Limb (tissue), 2 donors: ENCODE results near the gene SST.
A peak's percentile ranks its signal among the peaks of the same experiment; 100 is the strongest.

ENCODE experiments used
- DNase-seq, 2 donors: peaks; one replicate each; pipeline ENCODE4 v3.0.0-alpha.2; 2016; ENCODE audit errors: extremely low spot score in 2 of 2

Gene SST

DNA sequence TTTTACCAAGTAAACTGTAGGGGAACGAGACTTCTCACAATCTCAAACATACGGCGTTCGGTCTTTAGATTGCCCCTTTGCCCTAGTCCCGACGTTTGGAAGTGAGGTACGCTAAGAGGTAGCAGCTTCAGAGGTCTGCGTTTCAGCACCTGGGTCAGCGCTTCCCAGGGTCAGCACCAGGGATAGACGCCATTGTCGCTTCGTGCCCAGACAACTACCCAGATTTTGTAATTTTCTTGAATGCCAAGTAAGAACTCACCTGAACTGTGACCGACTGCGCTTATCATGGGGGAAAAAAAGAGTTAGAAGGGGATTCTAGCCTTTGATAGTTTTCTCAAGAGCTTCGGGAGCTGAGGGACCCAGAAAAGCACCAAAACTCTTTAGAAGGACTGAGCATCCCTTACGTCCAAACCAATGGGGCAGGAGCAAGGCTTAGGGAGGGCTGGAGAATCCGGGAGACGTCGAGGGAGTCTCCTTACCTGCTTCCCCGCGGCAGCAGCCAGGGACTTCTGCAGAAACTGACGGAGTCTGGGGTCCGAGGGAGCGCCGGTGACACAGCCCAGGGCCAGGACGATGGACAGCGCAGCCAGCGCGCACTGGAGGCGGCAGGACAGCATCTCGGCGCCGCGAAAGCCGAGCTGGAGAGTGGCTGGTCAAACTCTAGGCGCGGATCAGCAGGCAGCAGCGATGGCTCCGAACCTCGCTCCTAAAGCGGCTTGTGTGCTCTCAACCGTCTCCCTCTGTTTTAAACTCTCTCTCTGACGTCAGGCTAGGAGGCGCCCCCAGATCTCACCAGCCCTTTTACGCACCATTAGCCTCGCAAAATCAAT lies at the start of gene SST:
Gene SST, minus strand, starts transcription at position 720 of the 830 bp plus-strand sequence. Its CDS starts 103 bp downstream, at position 617.
- DNase-seq, result peak; percentile 71 to 78

DNA sequence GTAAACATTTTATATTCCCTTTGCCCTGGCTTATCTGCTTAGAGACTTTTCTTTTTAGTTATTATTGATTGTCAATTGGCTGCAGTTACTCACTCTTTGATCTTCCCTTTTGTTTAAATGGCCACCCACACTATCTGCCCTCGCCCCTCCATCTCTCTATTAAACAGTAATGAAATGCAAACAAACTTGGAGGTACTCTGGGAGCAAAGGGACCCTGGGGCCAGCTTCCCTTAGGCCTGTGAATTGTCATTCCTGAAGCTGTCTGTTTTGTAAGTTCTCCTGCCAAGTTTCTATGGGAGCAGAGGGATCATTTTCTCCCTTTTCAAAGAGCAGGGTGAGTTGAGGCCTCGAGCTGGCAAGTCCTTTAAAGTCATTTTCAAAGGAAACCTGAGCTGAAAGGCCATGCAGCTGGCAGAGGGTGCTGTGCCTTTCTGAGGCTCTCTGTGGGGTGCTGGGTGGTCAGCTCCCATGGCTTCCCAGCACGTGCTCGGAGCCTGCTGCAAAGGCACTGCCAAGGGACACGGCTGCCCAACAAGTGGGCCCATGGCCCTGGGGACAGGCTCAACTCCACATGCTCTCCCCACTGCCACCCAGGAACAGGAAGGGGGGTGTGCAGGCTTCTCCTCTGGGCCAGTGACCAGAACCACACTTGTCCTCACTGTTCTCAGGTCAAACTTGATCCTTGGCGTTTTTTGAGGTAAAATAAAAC lies 49.6 kb upstream of the SST start:
- no peak for DNase-seq

DNA sequence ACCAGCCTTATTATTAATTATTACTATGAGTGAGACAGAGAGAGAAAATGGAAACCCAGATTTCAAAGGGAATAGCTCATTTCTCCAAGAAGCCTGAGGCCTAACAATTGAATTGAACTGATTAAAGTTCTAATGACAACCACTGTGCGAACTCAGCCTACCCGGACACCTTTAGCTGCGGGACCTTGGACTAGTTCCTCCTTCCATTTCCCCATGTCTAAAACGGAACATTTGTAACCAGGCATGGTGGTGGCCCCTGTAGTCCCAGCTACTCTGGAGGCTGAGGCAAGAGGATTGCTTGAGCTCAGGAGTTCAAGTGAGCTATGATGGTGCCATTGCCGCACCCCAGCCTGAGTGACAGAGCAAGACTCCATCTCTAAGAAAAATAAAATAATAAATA lies 48.6 kb upstream of the SST start:
- no peak for DNase-seq

DNA sequence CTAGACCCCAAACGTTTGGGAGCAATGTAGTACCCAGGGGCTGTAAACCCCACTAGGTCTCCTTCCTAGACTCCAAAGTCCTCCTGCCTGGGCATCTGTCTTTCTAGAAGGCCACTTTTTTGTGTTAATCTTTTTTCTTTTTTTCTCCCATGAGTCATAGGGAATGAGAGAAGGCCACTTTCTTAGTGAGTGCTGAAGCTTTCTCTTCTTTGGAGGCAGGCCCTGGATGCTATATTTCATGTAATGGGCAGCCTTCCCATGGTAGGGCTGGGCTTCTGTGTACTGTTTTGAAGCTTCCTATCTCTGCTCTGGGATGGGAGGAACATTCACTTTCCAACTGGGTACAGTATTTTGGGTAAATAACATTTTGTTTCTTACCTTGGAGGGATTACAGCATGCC lies 47.4 kb upstream of the SST start:
- DNase-seq, result no peak

DNA sequence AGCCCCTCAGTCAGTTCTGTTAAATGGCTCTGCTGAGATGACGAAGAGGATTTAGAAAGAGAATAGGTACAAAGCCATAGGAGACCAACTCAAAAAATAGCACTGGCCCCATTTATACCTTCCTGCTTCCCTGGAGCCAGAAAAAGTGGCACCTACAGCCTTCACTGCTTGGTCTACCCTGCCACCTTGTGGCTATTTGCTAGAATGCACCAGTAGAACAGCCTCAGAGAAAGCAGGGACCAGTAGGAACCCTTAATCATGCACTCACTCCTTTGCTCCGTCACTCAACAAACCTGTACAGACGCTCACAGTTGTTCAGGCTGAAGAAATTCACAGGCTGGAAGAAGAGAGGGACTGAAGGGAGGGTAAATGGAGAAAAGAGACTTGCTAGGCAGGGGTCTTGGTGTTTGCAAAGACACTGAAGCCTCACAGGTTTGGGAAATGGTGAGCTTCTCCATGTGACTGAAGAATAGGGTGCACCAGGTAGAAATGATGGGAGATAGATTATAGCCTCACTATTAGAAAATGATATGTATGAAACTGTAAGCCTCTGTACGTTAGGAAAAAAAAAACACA lies 44.3 kb upstream of the SST start:
- peak; percentile 36 to 81 for DNase-seq

DNA sequence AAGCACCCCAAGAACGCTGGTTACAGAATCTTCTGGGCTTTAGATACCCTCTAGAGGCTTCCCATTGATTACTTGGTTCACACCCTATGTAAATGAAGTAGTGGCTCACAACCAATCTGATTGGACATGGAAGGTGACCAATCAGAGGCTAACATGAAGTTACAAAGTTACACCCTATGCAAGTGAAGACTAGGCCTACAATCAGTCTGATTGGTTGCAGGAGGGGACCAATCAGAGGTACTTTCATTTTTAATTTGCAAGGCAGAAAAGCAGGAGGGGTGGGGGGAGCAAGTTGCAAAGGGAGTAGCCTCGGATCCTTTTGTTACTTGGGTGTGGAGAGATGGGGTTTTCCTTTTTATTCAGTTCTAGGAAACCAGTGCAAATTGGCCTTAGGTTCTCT lies 43.3 kb upstream of the SST start:
- no peak for DNase-seq

DNA sequence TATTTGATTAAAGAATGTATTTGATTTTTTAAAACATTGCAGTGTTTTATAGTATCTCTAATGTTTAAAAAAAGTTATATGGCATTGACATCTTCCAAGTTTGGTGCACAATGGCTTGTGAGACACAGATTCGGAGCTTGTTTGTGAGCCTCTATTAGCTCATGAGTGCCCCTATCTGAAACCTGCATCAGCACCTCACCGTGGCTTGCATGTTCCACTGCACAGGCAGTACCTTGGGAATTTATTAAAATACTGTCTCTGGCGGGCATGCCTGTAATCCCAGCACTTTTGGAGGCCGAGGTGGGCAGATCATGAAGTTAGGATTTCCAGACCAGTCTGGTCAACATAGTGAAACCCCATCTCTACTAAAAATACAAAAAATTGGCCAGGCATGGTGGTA lies 39.0 kb upstream of the SST start:
- DNase-seq, result no peak

DNA sequence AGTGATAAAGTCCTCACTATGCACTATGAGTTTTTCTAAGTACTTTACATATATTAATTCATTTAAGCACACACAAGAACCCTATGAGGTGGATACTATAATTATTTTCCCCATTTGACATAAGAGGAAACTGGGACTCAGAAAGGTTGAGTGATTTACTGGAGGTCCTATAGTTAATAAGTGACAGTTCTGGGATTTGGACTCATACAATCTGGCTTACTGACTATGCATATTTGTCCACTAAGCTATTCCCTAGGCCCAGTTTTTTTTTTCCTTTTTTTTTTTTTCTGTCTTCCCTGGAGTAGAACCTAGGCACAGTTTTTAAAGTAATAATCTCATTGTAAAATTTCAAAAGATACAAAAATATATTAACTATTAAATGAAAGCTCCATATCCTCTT lies 38.5 kb upstream of the SST start:
- DNase-seq, result no peak

DNA sequence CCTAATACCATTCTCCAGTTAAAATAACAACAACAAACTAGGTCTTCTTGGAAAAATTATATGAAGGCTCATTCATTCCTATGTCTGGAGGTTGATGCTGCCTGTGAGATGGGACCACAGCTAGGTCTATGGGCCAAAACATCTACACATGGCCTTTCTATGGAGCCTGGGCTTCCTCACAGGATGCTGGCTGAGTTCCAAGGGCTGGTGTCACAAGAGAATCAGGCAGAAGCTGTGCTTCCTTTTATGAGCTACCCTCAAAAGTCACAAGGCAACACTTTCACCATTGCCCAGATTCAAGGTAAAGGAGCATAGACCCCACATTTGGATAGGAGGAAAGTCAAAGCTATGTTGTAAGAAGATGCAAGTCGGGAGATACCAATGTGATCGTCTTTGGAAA lies 36.8 kb upstream of the SST start:
- no peak for DNase-seq

DNA sequence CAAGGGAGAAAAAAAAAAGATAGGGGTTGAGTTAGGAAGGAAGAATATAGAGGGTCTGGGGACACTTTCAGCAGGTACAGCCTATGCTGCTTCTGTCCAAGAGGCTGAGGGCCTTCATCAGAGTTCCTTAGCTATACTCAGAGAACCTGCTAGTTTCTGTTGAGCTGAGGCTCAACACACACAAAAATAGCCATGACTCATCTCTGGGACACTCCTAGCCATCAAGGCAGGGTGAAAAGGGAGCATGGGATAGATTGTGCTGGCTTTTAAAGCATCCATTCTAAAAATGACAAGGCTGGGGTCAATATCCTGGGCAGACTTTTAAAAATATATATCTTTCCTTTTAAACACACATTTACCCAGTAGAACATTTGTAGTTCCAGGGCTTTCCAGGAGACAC lies 35.0 kb upstream of the SST start:
- no peak for DNase-seq

DNA sequence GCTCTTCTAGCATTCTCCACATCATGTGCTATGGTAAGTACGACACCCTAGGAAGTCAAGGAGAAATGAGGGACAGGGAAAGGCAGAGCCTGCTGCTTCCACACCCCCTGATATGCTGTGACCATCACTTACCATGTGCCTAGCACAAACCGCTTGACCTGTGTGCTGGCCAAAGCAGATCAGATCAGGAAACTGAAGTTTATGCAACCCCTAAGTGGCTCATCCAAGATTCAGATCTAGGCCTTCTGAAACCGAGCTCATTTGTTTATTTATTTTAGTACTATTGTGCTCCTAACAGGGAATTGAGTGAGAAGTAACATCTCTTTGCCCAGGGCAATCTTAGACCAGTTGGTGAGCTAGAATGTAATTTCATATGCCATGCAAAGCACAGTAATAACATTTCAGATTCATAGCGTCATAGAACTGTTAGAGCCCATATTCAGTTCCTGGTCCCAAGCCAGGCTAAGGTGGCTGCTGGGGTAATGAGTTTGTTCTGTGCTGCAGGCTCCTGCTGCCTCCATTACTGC lies 32.4 kb upstream of the SST start, which contains the start of gene RTP2:
Gene RTP2, minus strand, starts transcription at position 51 of the 527 bp plus-strand sequence. CDS start 429 bp downstream, outside the sequence.
- DNase-seq, result no peak

DNA sequence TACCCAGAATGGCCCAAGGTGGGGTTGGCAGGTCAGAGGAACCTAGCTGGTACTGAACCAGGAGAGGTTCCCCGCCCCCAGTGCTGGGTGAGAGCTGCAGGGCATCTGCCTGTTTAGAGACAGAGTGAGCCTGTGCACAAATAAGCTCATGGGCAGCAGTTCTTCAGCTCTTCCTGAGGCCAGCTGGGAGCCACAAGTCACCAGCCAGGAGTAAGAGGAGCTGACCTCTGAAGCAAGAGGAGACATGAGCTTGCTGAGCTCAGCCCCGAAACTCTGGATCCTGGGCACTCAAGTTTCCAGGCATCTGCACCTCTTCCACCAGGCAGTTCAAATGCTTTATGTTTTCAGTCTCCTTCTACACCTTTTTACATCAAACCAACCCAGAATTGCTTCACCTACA lies 30.1 kb upstream of the SST start:
- DNase-seq, result no peak

DNA sequence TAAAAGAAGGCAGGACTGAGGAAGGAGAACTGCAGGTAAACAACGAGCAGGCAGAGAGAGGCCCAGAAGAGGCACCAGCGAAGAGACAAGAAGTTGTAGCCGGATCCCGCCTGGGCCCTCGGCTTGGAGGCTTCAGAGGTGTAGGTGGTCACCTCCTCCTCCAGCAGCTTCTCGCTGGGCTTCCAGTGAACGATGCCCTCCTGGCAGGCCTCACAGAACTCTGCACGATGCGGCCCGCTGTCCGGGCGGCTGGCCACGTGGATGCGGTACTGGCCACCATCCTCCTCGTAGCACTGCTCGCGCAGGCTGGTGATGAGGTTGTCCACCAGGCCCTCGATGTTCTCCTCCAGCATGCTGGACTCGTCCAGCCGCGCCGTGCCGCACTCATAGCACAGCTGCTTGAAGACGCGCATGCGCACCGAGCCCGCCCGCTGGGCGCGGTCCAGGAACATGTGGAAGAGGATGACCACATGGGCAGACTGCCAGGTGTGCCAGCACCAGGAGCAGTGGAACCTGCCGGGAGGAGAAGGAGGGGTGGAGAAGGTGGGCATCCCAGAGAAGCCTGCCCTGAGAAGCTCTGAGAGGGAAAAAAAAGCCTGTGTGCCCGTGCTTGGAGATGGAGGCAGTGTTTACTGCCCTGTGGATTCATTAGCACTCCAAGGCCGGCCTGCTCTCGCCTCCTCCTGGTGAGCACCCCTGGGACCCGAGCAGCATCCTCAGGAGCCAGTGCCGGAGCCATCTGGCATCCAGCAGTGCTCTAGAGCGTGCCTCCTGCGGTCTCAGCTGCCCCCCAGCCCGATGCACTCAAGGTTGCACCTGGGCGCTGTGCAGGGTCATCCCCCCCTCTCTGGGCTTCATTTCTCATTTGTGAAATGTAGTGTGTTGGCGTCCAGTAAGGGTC lies 28.6 kb upstream of the SST start:
- DNase-seq, result no peak

DNA sequence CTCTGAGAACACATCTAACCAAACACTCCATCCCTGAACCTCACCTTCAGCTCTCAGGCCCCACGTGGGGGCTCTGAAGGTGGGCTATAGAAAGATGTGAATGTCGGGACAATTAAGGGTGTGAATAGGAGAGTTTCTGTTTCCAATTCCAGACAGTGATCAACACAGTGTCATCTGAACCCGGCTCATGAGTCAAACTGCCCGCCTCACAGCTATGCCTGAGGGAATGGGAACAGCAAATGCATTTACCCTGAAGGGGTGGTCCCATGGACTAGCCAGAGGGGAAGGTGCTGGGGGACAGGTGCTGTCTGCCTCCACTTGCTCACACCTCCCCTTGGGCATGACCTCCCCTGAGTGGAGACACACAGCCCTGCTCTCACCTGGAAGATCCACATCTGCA lies 25.8 kb upstream of the SST start:
- no peak for DNase-seq

DNA sequence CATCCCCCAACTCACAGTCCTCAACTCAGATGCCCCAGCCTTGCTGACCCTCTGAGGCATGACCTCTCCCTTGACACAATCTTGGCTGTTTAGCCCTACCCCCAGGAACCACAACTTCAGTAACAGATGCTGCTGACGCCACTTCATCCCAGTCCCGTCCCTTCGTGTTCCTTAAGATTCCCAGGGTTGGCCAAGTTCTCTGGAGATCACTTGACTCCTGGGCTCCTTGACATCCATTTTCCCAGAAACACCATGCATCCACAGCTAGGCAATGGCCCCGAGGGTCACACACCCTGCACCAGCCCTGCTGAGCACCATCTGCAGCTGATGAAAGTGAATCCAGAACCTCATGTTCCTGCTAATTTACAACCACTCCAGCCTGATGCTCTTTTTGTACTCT lies 25.3 kb upstream of the SST start:
- no peak for DNase-seq

DNA sequence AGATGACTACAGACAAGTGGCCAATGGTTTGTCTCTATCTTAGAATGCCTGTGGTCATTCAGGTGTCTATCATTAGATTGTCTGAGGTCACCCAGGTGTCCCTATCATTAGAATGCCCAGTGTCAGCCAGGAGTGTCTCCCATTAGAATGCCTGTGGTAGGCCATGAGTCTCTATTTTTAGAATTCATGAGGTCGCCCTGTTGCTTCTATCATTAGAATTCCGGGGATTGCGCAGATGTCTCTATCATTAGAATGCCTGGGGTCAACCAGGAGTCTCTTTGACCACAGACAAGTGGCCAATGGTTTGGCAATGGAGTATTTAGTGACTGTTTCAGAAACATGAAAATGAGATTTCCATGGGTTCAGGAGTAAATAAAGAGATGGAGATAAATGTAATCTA lies 24.6 kb upstream of the SST start:
- no peak for DNase-seq

DNA sequence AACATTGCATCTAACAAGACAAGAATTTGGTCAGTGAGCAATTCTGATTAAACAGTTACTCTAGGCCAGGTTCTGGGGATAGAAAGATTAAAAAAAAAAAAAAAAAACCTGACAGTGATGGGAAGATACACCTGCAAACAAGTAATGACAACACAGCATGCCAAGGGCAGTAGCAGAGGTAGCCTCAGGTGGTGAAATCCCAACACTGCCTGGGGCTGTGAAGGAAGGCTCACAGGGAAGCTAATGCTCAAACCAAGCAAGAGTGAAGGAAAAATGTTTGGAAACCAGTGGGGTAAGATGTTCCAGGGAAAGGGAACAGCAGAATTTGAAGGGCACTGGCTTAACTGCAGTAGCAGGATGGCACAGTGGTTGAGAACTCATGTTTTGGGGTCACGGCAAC lies 23.2 kb upstream of the SST start:
- no peak for DNase-seq

DNA sequence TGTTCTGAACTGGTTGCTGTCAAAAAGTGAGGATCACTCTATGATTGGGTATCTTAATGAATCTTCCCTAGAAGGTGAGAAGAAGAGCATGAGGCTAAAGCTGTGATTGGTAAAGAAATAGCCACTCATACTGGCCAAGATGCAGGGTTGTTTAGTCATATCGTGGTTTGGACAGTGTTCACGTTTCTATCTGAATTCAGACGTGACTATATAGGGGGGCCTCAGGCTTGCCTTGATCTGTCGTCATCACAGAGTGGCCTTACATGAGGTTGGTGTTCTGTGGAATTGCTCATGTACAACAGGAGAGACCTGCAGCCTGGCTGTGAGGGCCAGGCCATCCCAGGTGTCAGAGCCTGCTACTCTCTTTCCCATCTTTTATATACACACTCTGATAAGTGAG lies 19.8 kb upstream of the SST start:
- no peak for DNase-seq

DNA sequence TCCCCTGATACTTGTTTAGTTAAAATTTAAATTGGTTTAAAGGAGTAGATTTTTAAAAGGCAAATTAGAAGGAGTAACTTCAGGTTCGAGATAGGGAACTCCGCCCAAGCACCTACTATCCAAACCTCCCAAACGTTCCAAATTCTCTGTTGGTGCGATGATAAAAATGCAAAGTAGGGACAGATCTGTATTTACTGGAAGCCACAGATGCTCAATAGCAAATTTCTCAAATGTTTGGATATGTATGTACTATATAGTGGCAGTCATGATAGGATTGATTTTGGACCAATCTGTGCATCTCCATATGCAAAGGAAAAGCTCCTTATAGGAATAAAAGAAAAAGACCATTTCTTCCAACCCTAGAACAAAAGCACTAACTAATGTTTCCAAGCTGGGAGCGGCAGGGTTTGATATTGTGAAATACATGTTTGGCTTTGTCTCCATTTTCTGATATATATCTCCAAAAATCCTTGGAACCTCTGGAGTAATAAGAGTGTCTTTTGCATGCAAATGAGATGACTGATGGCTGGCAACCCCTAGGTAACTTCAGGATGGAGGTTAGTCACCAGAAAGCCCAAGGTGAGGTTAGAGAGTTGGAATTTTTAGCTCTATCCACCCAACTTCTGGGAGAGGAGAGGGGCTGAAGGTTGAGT lies 16.6 kb upstream of the SST start:
- DNase-seq, result no peak

DNA sequence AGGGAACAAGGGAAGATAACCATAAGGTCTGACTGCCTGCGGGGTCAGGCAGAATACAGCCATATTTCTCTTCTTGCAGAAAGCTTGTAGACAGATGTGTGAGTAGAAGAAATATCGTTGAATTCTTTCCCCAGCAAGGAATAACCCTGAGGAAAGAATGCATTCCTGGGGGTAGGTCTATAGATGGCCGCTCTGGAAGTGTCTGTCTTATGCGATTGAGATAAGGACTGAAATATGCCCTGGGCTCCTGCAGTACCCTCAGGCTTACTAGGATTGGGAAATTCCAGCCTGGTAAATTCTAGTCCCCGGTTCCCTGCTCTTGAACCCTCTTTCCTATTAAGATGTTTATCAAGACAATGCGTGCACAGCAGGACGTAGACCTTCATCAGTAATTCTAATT lies 15.8 kb upstream of the SST start:
- DNase-seq, result no peak

DNA sequence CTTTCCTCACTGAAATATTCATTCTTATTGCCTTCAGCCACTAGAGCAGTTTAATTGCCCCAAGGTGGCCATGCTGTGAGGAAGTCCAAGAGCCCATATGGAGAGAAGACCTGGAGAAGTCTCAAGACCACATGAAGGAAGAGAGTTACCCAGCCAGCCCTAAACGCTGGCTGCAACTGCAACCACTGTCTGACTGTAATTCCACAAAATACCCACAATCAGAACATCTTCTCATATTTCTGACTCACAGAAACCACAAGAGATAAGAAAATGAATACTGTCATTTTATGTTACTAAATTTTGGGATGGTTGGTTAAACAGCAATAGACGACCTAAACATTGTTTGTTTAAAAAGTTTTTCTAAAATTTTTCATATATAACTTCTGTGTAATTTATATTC lies 14.7 kb upstream of the SST start:
- DNase-seq, result no peak
